Stomach (tissue), 4 donors: Measurements from ENCODE around the gene RNF148.

ENCODE experiments used
- POLR2A ChIP-seq, 4 donors: fragments of 450-650 bp; IDR thresholded peaks; one replicate each; pipeline ENCODE4 v1.6.1; 2016; ENCODE audit warnings: antibody characterized with exemption in 4 of 4, control low read depth in 2 of 4, mild to moderate bottlenecking in 1 of 4, moderate library complexity in 1 of 4
- TF ChIP-seq, protein P1 (sequence below), 7 experiments: fragments of 450-650 bp in 4 of 7; fragments of 200-600 bp in 3 of 7; sonication (generic) in 3 of 7; IDR thresholded peaks; one replicate each; pipeline ENCODE4 v1.5.1; 2016 to 2019; ENCODE audit warnings: antibody characterized with exemption in 7 of 7, control low read depth in 2 of 7, mild to moderate bottlenecking in 1 of 7

DNA sequence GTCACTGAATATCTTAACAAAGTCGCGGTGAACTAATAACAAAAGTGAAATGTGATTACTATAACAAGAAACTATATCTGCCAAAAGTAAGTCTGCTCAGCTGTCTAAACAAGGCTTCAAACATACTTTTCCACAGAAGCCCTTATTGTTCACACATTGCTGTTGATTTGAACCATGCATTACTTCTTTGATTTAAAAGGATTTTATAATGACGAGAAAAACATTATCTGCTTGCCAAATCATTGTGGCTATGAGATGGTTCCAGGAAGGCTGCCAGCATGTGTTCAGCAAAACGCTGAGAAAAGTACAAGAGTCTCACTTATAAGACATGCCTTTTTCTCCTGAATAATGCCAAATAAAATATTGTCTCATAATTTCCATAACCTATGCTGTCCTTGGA lies 28.2 kb downstream of the RNF148 start:
- TF ChIP-seq POLR2A (IDR thresholded peaks at IDR 0.05) = no peak
- TF ChIP-seq, protein P1, sequence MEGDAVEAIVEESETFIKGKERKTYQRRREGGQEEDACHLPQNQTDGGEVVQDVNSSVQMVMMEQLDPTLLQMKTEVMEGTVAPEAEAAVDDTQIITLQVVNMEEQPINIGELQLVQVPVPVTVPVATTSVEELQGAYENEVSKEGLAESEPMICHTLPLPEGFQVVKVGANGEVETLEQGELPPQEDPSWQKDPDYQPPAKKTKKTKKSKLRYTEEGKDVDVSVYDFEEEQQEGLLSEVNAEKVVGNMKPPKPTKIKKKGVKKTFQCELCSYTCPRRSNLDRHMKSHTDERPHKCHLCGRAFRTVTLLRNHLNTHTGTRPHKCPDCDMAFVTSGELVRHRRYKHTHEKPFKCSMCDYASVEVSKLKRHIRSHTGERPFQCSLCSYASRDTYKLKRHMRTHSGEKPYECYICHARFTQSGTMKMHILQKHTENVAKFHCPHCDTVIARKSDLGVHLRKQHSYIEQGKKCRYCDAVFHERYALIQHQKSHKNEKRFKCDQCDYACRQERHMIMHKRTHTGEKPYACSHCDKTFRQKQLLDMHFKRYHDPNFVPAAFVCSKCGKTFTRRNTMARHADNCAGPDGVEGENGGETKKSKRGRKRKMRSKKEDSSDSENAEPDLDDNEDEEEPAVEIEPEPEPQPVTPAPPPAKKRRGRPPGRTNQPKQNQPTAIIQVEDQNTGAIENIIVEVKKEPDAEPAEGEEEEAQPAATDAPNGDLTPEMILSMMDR (IDR thresholded peaks at IDR 0.05) = no peak
